ENCODE measurements around the gene ATP13A1.

The ATP13A1 gene

DNA sequence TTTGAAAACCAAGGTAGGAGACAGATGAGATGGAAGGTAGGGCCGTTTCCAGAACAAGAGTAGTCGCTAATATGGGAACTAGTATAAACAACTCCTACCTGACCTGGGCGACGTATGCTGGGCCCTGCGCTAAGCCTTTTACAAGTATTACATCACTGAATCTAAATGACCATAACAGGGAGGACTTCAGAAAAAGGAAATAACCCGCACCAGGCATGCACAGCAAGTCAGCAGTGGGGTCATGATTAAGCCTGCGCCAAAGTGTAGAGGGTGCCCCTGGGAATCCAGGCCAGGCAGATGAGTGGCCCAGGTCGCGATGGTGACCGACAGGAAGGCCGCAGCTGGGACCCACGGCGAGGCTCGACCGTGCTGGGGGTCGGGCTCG is 613 bp downstream of the ATP13A1 start:
- no peak for DNase-seq (ENCODE audit: low read depth)

DNA sequence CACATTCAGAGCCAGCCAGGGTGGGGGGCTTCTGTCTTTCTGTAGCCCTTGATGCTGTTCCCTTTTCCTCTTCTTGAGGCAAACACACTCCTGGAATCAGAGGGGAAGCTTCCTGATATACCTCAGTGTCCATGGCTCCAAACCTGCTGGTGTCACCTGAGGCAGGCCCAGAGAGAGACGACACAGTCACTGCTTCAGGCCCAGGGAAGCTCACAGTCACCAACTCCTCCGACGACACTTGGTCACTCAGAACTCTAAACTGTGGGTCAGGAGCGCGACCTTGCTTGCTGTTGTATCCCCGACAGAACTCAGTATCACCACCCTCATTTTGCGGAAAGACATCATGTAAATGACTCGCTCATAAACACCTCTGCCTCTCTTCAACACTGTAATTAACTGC is 1.1 kb downstream of the ATP13A1 start:
- no peak for DNase-seq (ENCODE audit: low read depth)

DNA sequence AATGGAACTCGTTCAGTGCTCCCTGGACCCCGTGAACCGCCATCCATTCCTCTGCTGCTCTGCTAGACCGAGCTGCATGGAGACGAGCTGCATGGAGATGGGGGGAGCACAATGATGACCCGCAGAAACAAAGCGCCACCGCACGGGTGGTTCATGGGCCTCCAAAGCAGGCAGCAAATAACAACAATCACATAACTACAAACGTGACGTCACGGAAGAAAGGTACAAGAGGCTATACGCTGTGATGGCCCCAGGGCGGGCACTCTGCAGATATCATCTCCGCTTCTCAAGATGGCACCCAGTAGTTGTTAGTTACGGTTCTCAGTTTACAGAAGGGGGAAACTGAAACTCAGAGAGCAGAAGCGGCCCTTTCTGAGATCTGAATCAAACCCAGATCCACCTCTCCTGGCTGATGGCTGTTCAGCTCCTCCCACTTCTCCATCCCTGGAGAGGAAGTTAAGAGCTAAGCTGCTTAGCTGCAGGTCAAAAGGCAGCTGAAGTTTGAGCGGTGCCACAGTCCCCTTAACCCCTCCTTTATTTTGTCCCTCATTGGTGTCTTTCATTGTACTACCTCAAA is 1.7 kb downstream of the ATP13A1 start:
- no peak for DNase-seq (ENCODE audit: low read depth)

DNA sequence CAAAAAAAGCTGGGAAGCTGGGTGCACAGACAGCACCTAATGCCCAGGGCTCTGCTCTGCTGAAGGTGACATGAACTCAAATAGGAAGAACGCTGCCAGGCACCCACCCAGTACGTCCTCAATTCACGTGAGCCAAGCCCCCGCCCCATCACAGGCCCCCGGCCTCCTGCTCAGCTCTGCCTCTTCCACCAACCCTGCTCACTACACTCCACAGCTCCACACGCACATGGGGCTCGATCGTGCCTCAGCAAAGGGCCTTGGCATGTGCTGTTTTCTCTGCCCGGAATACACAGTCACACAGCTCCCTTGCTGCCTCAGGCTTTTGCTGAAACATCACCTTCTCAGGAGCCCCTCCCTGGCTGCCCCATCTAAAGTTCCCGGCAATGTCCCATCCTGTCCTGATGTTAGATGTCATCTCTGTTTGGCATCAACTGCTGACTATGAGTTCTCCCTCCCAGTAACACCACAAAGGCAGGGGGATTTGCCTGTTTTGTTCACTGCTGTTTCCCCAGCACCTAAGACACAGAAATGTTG is 2.3 kb downstream of the ATP13A1 start:
- no peak for DNase-seq (ENCODE audit: low read depth)

DNA sequence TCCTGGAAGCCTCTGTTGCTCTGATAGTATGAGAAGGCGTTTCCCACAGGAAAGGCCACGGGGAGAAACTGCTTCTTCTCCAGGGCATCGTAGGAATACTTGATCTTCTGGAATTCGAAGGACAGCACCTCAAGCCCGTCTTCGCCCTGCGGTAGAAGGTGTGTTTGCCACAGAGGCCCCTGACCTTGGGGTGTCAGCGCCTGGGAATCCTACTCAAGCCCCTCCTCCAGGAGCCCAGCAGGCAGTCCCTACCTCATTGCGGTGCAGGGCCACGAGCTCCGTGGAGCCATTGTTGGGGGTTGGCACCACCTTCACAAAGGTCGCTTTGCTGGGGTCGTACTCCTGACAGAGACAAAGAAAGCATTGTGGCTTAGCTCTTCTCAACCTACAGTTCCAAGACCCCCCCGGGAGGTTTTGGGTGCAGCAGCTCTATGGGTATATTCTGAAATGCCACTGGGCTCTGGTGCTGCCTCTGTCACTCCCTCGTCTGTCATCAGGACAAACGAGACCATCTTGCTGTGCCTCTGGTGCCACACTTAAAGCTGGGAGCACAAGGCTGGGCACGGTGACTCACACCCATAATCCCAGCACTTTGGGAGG is 3.7 kb downstream of the ATP13A1 start:
- no peak for DNase-seq (ENCODE audit: low read depth)

- DNase-seq (ENCODE audit: low read depth): no peak
These were observed 6.1 kb downstream of the ATP13A1 start for GRCh38 chr19:19657397-19657783.

DNA sequence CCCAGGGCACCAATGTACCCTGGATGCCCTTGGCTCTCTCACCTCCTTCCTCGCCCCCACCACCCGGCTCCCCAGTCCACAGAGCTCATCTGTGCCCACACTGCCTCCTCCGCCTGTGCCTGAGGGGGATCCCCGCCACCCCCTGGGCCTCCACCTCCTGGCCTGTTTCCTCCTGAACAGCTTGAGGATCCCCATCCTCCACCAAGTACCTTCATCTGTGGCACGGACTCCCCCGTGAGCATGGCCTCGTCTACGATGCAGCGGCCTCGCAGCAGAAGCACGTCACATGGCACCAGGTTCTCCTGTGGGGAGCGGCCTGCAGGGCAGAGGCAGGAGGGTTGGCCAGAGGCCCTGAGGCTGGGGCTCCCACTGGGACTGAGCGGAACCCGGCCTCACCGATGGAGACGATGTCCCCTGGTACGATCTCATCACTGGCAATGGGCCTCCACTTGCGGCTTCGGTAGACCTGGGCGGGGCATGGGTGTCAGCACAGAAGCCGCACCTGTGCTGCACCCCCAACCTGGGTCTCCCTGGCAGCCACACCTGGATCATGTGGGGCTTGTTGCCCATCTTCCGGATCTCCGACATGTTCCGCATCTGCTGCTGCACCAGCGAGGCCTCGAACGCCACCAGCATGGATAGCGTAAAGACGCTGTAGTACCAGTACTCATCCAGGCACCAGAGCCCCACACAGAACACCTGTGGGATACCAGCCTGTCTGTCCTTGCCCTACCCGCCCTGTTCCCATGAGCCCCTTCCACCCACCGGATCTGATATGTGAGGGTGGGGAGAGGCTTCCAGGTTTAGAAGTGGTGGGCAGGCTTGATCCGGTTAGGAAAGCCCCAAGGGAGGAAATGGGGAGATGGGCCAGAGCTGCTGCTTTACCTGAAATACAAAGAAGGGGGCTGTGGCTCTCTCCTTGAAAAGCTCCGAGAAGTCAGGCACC is 6.8 kb downstream of the ATP13A1 start:
- no peak for DNase-seq (ENCODE audit: low read depth)

DNA sequence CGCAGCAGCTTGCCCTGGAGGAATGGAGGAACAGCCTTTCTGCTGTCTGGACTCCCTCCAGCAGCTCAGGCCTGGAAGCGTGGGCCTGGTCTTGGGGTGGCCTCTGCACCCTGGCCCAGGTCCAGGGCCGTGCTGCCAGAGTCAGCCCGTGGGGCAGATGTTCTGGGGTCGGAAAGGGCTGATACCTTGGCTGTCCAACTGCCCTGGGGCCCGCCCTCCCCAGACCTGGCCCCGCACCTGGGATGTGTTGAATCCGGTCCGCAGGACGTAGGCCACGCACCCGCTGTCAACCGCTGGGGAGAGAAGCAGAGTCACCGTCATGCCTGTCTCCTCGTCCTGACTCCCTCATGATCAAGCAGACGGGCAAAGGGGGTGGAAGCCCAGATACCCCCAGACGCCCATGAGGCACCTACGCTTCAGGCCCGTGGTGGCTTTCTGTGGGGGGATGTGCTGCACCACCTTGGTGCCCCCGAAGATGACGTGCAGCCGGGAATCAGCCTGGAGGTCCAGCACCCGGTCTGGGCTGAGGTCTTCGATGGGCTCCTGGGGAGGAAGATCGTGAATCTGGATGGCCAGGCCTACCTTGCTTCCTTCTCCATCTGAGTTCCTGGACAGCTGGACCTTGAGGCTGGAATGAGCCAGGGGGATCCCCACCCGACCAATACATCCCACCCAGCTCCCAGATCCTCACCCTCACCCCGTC is 7.7 kb downstream of the ATP13A1 start:
- DNase-seq (ENCODE audit: low read depth): no peak

DNA sequence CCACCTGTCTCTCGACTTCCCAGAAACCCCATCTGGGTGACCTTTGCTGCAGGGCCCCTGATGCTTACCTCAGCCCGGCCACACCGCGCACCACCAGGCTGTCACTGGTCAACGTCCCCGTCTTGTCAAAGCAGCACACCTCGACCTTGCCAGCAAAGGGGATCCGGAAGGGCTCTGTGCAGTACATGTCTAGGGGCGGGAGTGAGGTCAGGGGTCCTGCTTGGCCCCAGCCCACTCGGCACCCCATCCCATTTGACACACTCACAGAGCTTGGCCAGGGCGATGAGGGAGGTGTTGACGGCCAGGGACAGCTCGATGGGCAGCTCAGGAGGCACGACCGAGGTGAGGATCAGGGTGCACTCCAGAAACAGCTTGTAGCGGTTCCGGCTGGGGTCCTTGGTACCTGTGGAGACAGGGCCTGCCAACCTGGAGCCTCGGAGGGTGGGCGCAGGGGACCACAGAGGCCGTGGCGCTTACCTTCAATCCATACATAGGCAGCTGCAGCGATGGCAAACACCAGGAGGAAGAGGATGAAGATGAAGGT is 8.4 kb downstream of the ATP13A1 start:
- DNase-seq (ENCODE audit: low read depth): no peak

DNA sequence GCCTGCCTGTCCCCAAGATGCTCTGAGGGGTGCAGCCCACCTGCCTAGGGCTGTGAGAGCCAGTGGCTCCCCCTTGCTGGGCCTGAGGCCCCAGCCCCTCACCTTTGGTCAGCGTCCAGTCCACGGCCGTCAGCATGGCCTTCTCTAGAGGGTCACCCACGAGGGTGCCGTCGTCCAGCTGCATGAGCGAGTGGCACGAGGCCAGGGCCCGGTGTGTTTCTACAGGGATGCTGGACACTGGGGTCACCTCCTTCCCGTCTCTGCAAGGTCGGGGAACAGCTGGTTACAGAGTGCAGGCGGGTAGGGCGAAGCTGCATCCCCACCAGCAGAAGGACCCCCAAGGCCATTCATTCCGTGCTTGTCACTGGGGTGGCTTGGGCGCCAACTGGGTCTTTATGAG is 9.0 kb downstream of the ATP13A1 start:
- DNase-seq (ENCODE audit: low read depth): no peak

- DNase-seq (ENCODE audit: low read depth): no peak
These were observed 9.8 kb downstream of the ATP13A1 start for GRCh38 chr19:19653597-19654147.

- no peak for DNase-seq (ENCODE audit: low read depth)
These were observed 10.8 kb downstream of the ATP13A1 start for GRCh38 chr19:19652482-19653295.

DNA sequence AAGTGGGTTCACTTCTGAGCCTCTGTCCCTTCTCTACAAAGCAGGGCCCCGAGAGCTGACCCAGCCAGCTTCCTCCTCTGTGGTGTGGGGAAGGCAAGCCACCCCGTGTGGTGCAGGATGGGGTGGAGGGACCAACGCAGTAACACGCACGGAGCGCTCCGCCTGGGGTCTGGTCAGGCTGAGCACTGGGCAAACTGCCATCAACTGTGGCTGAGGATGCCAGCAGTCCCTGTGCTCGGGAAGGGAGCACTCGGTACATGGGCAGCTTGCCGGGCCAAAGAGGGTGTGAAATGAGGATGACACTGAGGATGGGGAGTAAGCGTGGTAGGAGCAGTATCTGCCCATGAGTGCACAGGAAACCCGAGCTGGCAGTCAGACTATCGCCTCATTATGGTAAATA is 12.4 kb downstream of the ATP13A1 start:
- DNase-seq (ENCODE audit: low read depth): no peak

- DNase-seq (ENCODE audit: low read depth): no peak
These were observed 13.1 kb downstream of the ATP13A1 start for GRCh38 chr19:19650331-19650730.

DNA sequence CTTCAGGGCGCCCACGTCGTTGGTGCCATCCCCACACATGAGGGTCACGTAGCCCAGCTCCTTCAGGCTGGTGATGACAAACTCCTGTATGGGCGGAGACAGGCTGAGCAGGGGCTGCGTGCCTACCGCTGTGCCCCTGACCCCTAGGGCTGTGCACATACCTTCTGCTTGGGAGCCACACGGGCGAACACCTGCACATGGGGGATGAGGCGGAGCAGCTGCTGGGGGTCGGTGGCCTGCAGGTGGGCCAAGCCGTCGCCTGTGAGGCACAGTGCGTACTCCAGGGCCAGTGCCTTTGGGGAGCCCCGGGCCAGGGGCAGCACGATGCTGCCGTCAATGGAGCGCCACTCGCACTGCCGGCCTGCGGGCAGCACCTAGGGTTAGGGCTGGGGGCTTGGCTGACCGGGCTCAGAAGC is 13.9 kb downstream of the ATP13A1 start:
- DNase-seq (ENCODE audit: low read depth): no peak

GRCh38 chr19:19649155-19649554 is 14.3 kb downstream of the ATP13A1 start:
- DNase-seq (ENCODE audit: low read depth): no peak

GRCh38 chr19:19647037-19647835 is 16.2 kb downstream of the ATP13A1 start:
- DNase-seq (ENCODE audit: low read depth): no peak

GRCh38 chr19:19645233-19645870 is 18.1 kb downstream of the ATP13A1 start:
- DNase-seq (ENCODE audit: low read depth): no peak

DNA sequence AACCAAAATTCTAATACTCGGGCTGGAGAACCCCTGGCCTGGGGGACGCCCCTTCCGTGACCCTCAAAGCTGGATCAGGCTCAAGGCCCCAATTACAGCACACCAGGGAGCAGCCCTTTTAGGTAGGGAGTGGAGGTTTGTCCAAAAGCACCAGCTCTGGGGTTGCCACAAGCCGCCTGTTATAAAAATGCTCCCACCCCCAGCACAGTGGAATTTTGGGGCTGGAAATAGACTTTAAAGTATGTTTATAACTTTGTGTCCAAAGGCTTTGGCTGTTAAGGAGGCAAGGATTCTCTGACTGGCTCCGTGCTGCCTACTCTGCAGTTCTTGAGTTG is 19.5 kb downstream of the ATP13A1 start:
- no peak for DNase-seq (ENCODE audit: low read depth)
